HepG2 (cell line): ENCODE data around the gene CFL1. TPM values are rescaled to one million over a fixed set of nuclear protein-coding genes. Genes with fewer than 3 reads are reported as not detected.

Experiments used
- ATF4 ChIP-seq, 2 experiments: fragments of 450-650 bp in 1 of 2; sonication (generic) in 1 of 2; formaldehyde crosslinking; IDR thresholded peaks; 2 replicates each; pipeline versions ENCODE4 v1.5.0 to v1.8.0; 2020 to 2022; ENCODE audit warnings: mild to moderate bottlenecking in 1 of 2, missing genetic modification reagents in 1 of 2
- CSRNP1 ChIP-seq: sonication (generic); formaldehyde crosslinking; IDR thresholded peaks from 2 replicates; pipeline ENCODE4 v1.8.1; 2023; ENCODE audit warnings: mild to moderate bottlenecking, missing genetic modification reagents
- FOXM1 ChIP-seq: sonication (generic); formaldehyde crosslinking; IDR thresholded peaks from 2 replicates; pipeline ENCODE4 v1.5.0; 2020; ENCODE audit warnings: missing genetic modification reagents
- JARID2 ChIP-seq: sonication (generic); formaldehyde crosslinking; IDR thresholded peaks from 2 replicates; pipeline ENCODE4 v1.8.1; 2023; ENCODE audit warnings: missing genetic modification reagents, inconsistent platforms; ENCODE audit not compliant: insufficient replicate concordance
- MNT ChIP-seq: fragments of 450-650 bp; IDR thresholded peaks from 2 replicates; pipeline ENCODE4 v1.6.1; 2016
- NFIC ChIP-seq: IDR thresholded peaks from 2 replicates; pipeline ENCODE4 v1.6.1; 2012; ENCODE audit warnings: mild to moderate bottlenecking, low read length, inconsistent platforms
- ZNF18 ChIP-seq: sonication (generic); formaldehyde crosslinking; IDR thresholded peaks from 2 replicates; pipeline ENCODE4 v1.8.0; 2022; ENCODE audit warnings: mild to moderate bottlenecking, missing genetic modification reagents; ENCODE audit not compliant: insufficient replicate concordance
- ZSCAN31 ChIP-seq: sonication (generic); formaldehyde crosslinking; IDR thresholded peaks from 2 replicates; pipeline ENCODE4 v1.5.0; 2020; ENCODE audit warnings: low read depth, mild to moderate bottlenecking, missing genetic modification reagents
- ZSCAN5A ChIP-seq: sonication (generic); formaldehyde crosslinking; IDR thresholded peaks from 2 replicates; pipeline ENCODE4 v1.8.0; 2022; ENCODE audit warnings: mild to moderate bottlenecking, missing genetic modification reagents, borderline replicate concordance
- polyA plus RNA-seq, 8 experiments: library from polyadenylated mRNA; depleted of rRNA in 3 of 8; stranded (reverse) in 7 of 8; unstranded in 1 of 8; fragments of >200 nt; fragmentation: Illumina TruSeq in 4 of 8; extraction: Trizol in 4 of 8; gene quantifications; 2 replicates each; pipeline versions ENCODE4 v1.2.1 to v1.2.3, GENCODE V29; 2011 to 2016; ENCODE audit warnings: low read depth in 4 of 8, missing spikeins in 1 of 8, mixed read lengths in 1 of 8; ENCODE audit not compliant: insufficient read depth in 1 of 8
- total RNA-seq, 5 experiments: library from RNA; depleted of rRNA; stranded (reverse); fragments of >200 nt; fragmentation: Illumina TruSeq; extraction: Trizol; gene quantifications; 2 replicates each; pipeline ENCODE4 v1.2.3, GENCODE V29; 2016; ENCODE audit warnings: low read depth in 1 of 5

Gene CFL1
- total and polyA plus RNA-seq, 2 of the 13 experiments (the other 11 are each of a cell fraction or from before 2014, with no cell fraction given): 379 to 383 TPM

GRCh38 chr11:65890324-65891218 is 32.6 kb upstream of the CFL1 start, which contains the start of gene CCDC85B (continued):
- TF ChIP-seq ZNF18 (CRISPR knock-in tag) (no peak), CSRNP1 (peak; percentile 85), ZSCAN5A (CRISPR knock-in tag) (0 out of 2 replicates have a peak, but pooled peaks have one; percentile 54), JARID2 (CRISPR knock-in tag) (no peak), ZSCAN31 (CRISPR knock-in tag) (peak; percentile 96), MNT (no peak), FOXM1 (CRISPR knock-in tag) (0 out of 2 replicates have a peak, but pooled peaks have one; percentile 65), NFIC (no peak), ATF4 (CRISPR knock-in tag; IDR thresholded peaks at IDR 0.05) (peak in 1 of 2 experiments; percentile 60; a peak in 1 of 4 replicates)
